Adrenal gland (tissue), 12 donors: ENCODE data around the gene XYLT1. TPM values are rescaled to one million over a fixed set of nuclear protein-coding genes. Genes with fewer than 3 reads are reported as not detected.

Experiments used
- DNase-seq, 7 donors: peaks; one replicate each; pipeline ENCODE4 v3.0.0-alpha.2; 2019 to 2020
- H3K27ac ChIP-seq, 5 donors: fragments of 200-600 bp; sonication (generic) in 4 of 5; 1 replicate in 3 of 5; 2 replicates in 2 of 5; pipeline versions ENCODE4 v1.5.1 to v1.8.0; 2016 to 2020; ENCODE audit warnings: mild to moderate bottlenecking in 1 of 5
- H3K27me3 ChIP-seq: fragments of 200-600 bp; 2 replicates; pipeline ENCODE4 v1.8.0; 2021
- H3K36me3 ChIP-seq, 2 donors: fragments of 200-600 bp; replicated peaks in 1 of 2; 1 replicate in 1 of 2; 2 replicates in 1 of 2; pipeline versions ENCODE4 v1.5.1 to v1.8.0; 2018 to 2022
- H3K4me1 ChIP-seq, 2 donors: fragments of 200-600 bp; replicated peaks in 1 of 2; 1 replicate in 1 of 2; 2 replicates in 1 of 2; pipeline versions ENCODE4 v1.5.1 to v1.8.0; 2018 to 2021
- H3K4me3 ChIP-seq, 4 donors: fragments of 200-600 bp; sonication (generic) in 3 of 4; one replicate each; pipeline ENCODE4 v1.5.1; 2016 to 2018
- H3K9me3 ChIP-seq, 3 donors: fragments of 200-600 bp; sonication (generic) in 1 of 3; replicated peaks in 1 of 3; 1 replicate in 2 of 3; 2 replicates in 1 of 3; pipeline versions ENCODE4 v1.5.1 to v1.8.0; 2016 to 2021
- CTCF ChIP-seq, 6 experiments: fragments of 450-650 bp in 4 of 6; fragments of 200-600 bp in 2 of 6; sonication (generic) in 1 of 6; IDR thresholded peaks; 1 replicate in 5 of 6; 2 replicates in 1 of 6; pipeline versions ENCODE4 v1.5.1 to v1.8.0; 2016 to 2021; ENCODE audit warnings: antibody characterized with exemption in 6 of 6, mild to moderate bottlenecking in 2 of 6, moderate library complexity in 1 of 6
- POLR2A ChIP-seq, 2 donors: fragments of 450-650 bp; IDR thresholded peaks; one replicate each; pipeline ENCODE4 v1.6.1; 2017; ENCODE audit warnings: antibody characterized with exemption in 2 of 2, mild to moderate bottlenecking in 2 of 2, moderate library complexity in 1 of 2
- WGBS, 4 donors: extraction: QIAGEN DNeasy Blood & Tissue Kit in 2 of 4; methylation state at CpG; one replicate each; pipeline versions ENCODE4 v1.1.5 to v1.1.7; 2013 to 2017; 5-methylcytosine and 5-hydroxymethylcytosine counted together
- intact Hi-C, 2 donors: fragments of 100-400 bp; cut with DNase I; formaldehyde crosslinking; loops; one replicate each; pipeline versions ENCODE4 v1.14.1 to v1.15.0; 2022 to 2023
- polyA plus RNA-seq, 3 donors: library from polyadenylated mRNA; stranded (reverse); fragments of 200-250 nt in 2 of 3; fragments of 350-450 nt in 1 of 3; fragmentation: Illumina TruSeq in 1 of 3; extraction: RNeasy Lipid Tissue Mini Kit (QIAGEN cat#74804) in 1 of 3; gene quantifications; one replicate each; pipeline ENCODE4 v1.2.3, GENCODE V29; 2013 to 2014
- total RNA-seq, 9 donors: library from RNA; depleted of rRNA in 4 of 9; stranded (reverse); fragments of >200 nt in 4 of 9; fragments of 120-200 nt in 1 of 9; fragmentation: NEBNext Ultra II Directional in 1 of 9; extraction: Animal tissue kit (Norgen Biotek cat#: 25700) in 1 of 9; gene quantifications; one replicate each; pipeline versions ENCODE4 v1.1.0 to v1.2.4, GENCODE V29; 2013 to 2023
- donor health status: healthy with polysubstance abuse.
- donor health status: Bipolar disorder and iron deficiency.
- donor health status: DM: yes; HTN: yes; CAD: no.
- donor health status: DM: no; HTN: no; CAD: no.
- donor health status: DM: no; HTN: no; CAD: no.
- donor health status: DM: yes; HTN: yes; CAD: no.

Gene XYLT1
- total and polyA plus RNA-seq, 12 donors, result 1.3 to 67.6 (median 16.8) TPM

- DNase-seq, result no peak
- 72 to 91% (median 80%) methylated on average over 2 of the region's 2 CpGs for WGBS, 4 donors
- Histone ChIP-seq H3K36me3 (no peaks in the 10 kb centered on the region), H3K27me3 (no peaks in the 10 kb centered on the region), H3K27ac (no peak overlapping the region), H3K9me3 (no peaks in the 10 kb centered on the region), H3K4me3 (no peak overlapping the region), H3K4me1 (peaks cover 0 to 14% of the 10 kb centered on the region in 2 donors)
- intact Hi-C loops, result loop anchor here in 1 of 2 donors (10.0 kb wide), 1 partner anchor 58 kb away; no protein-coding TSS in a partner anchor
- TF ChIP-seq CTCF (IDR thresholded peaks at IDR 0.05), result no peak
These were observed 17.8 kb downstream of the XYLT1 start for GRCh38 chr16:17452922-17453321.

GRCh38 chr16:17451843-17452242, 18.9 kb downstream of the XYLT1 start:
- TF ChIP-seq POLR2A (IDR thresholded peaks at IDR 0.05), result no peak
- TF ChIP-seq CTCF (IDR thresholded peaks at IDR 0.05), result no peak
- Histone ChIP-seq H3K27me3 (no peaks in the 10 kb centered on the region), H3K36me3 (no peaks in the 10 kb centered on the region), H3K4me1 (peaks cover 6 to 15% of the 10 kb centered on the region in 2 donors), H3K27ac (no peak overlapping the region), H3K9me3 (no peaks in the 10 kb centered on the region), H3K4me3 (no peak overlapping the region)
- DNase-seq, result no peak
- 78 to 85% (median 81%) methylated on average over 3 of the region's 3 CpGs for WGBS, 4 donors
- intact Hi-C loops, result loop anchor here in 1 of 2 donors (10.0 kb wide), 1 partner anchor 57 kb away; no protein-coding TSS in a partner anchor

- Histone ChIP-seq H3K36me3 (no peaks in the 10 kb centered on the region), H3K27ac (no peak overlapping the region), H3K4me3 (no peak overlapping the region), H3K4me1 (peaks cover 12 to 20% of the 10 kb centered on the region in 2 donors), H3K27me3 (no peaks in the 10 kb centered on the region), H3K9me3 (no peaks in the 10 kb centered on the region)
- 92 to 97% (median 95%) methylated on average over 7 of the region's 7 CpGs for WGBS, 4 donors
- no peak for TF ChIP-seq POLR2A (IDR thresholded peaks at IDR 0.05)
- TF ChIP-seq CTCF (IDR thresholded peaks at IDR 0.05), result no peak
- no peak for DNase-seq
- intact Hi-C loops, result loop anchor here in 1 of 2 donors (10.0 kb wide), 1 partner anchor 55 kb away; no protein-coding TSS in a partner anchor
These were observed 20.5 kb downstream of the XYLT1 start for GRCh38 chr16:17450291-17450690.

- 68 to 77% (median 73%) methylated on average over 7 to 15 of the region's 15 CpGs for WGBS, 4 donors
- Histone ChIP-seq H3K27me3 (no peaks in the 10 kb centered on the region), H3K4me3 (no peak overlapping the region), H3K36me3 (no peaks in the 10 kb centered on the region), H3K27ac (peak overlapping the region in 1 of 5 donors; percentile 49), H3K9me3 (no peaks in the 10 kb centered on the region), H3K4me1 (peaks cover 12 to 20% of the 10 kb centered on the region in 2 donors)
- TF ChIP-seq CTCF (IDR thresholded peaks at IDR 0.05) (no peak), POLR2A (IDR thresholded peaks at IDR 0.05) (no peak)
- peak in 2 of 7 donors; percentile 27 for DNase-seq
- intact Hi-C loops, result no loop called here
These were observed 21.8 kb downstream of the XYLT1 start for GRCh38 chr16:17448640-17449638.
